ENCODE results near the gene PEX16. TPM values are rescaled to one million over a fixed set of nuclear protein-coding genes. Genes with fewer than 3 reads are reported as not detected.

Gene PEX16
- total and polyA plus RNA-seq, 2 of the 13 experiments (the other 11 are each of a cell fraction or from before 2014, with no cell fraction given), result 12.5 to 21.8 TPM

GRCh38 chr11:45894555-45895247, 23.0 kb downstream of the PEX16 start:
- H3K27me3 ChIP-seq (ENCODE audit: control insufficient read depth in 1 of 2, insufficient read depth in 2 of 2, low read length in 2 of 2), result peaks cover 0 to 15% of the 10 kb centered on the region in 2 experiments; a peak in 2 of 5 replicates
- no peak overlapping the region for H3K27ac ChIP-seq (ENCODE audit: extremely low read length, insufficient read depth, low read length)
- H3K4me3 ChIP-seq (replicated peaks in 1 of 3; ENCODE audit: insufficient read depth in 1 of 3, low read depth in 2 of 3, low read length in 3 of 3), result no peak overlapping the region
- DNase-seq (ENCODE audit: low spot score) (no peak), ATAC-seq (no peak), FAIRE-seq (no peak)
- WGBS (ENCODE audit: low lambda C conversion rate), result 53% methylated on average over 5 of the region's 6 CpGs
- ChIA-PET CTCF (ENCODE audit: low intra/inter-chr PET ratio, low total read pairs) (no interaction called here), POLR2A (no interaction called here)
- TF ChIP-seq MNT (IDR thresholded peaks at IDR 0.05) (peak; percentile 78), RAD51 (IDR thresholded peaks at IDR 0.05; ENCODE audit: borderline replicate concordance) (no peak)
- intact Hi-C loops (cut with micrococcal nuclease; ENCODE audit: unreplicated experiment), result no loop called here
- H3K9ac ChIP-seq (ENCODE audit: insufficient read depth, low read depth, low read length), result no peak overlapping the region
- in situ Hi-C loops (cut with HindIII; ENCODE audit: extremely low pct_ligation_motif_present, low pct_unique_long_range_greater_than_20kb), result no loop called here
- peaks cover 36% of the 10 kb centered on the region for H3K4me1 ChIP-seq (ENCODE audit: insufficient read depth, low read length)
- no peaks in the 10 kb centered on the region for H3K9me3 ChIP-seq (ENCODE audit: low read length)
- no peaks in the 10 kb centered on the region for H3K79me2 ChIP-seq (ENCODE audit: insufficient read depth, low read length)
- H3K36me3 ChIP-seq (replicated peaks in 1 of 2; ENCODE audit: control insufficient read depth in 1 of 2, insufficient read depth in 2 of 2, low read length in 2 of 2), result no peaks in the 10 kb centered on the region
- no peak overlapping the region for H2AFZ ChIP-seq (ENCODE audit: low read length)
- H4K20me1 ChIP-seq (ENCODE audit: insufficient read depth, low read length), result no peaks in the 10 kb centered on the region
- BruUV-seq (replicated peaks), result no TSS peak
- no peak overlapping the region for H3K4me2 ChIP-seq (ENCODE audit: low read depth, low read length)

GRCh38 chr11:45892856-45893255, 24.8 kb downstream of the PEX16 start:
- no peak overlapping the region for H3K4me3 ChIP-seq (replicated peaks in 1 of 3; ENCODE audit: insufficient read depth in 1 of 3, low read depth in 2 of 3, low read length in 3 of 3)
- DNase-seq (ENCODE audit: low spot score), result no peak
- no peak overlapping the region for H2AFZ ChIP-seq (ENCODE audit: low read length)
- H3K27ac ChIP-seq (ENCODE audit: extremely low read length, insufficient read depth, low read length), result no peak overlapping the region
- no peaks in the 10 kb centered on the region for H3K9me3 ChIP-seq (ENCODE audit: low read length)
- WGBS (ENCODE audit: low lambda C conversion rate), result 22% methylated on average over 3 of the region's 5 CpGs
- FAIRE-seq, result no peak
- no peak; the same call in 2 of the 3 replicates for ATAC-seq
- no peaks in the 10 kb centered on the region for H3K79me2 ChIP-seq (ENCODE audit: insufficient read depth, low read length)
- no peaks in the 10 kb centered on the region for H3K36me3 ChIP-seq (replicated peaks in 1 of 2; ENCODE audit: control insufficient read depth in 1 of 2, insufficient read depth in 2 of 2, low read length in 2 of 2)
- H4K20me1 ChIP-seq (ENCODE audit: insufficient read depth, low read length), result no peaks in the 10 kb centered on the region
- intact Hi-C loops (cut with micrococcal nuclease; ENCODE audit: unreplicated experiment) (no loop called here), in situ Hi-C loops (cut with HindIII; ENCODE audit: extremely low pct_ligation_motif_present, low pct_unique_long_range_greater_than_20kb) (no loop called here)
- H3K4me1 ChIP-seq (ENCODE audit: insufficient read depth, low read length), result peaks cover 27% of the 10 kb centered on the region
- POLR2A ChIA-PET, result interaction anchor here (1.0 kb wide), 1 partner anchor 16 kb away, joined by 3 read pairs; no protein-coding TSS in a partner anchor
- H3K9ac ChIP-seq (ENCODE audit: insufficient read depth, low read depth, low read length), result no peak overlapping the region
- BruUV-seq (replicated peaks), result no TSS peak
- CTCF ChIA-PET (ENCODE audit: low intra/inter-chr PET ratio, low total read pairs), result no interaction called here
- peak overlapping the region; percentile 0; the same call in 1 of the 2 replicates for H3K4me2 ChIP-seq (ENCODE audit: low read depth, low read length)
- TF ChIP-seq HES4 (CRISPR knock-in tag; IDR thresholded peaks at IDR 0.05; ENCODE audit: borderline replicate concordance) (no peak), CHD2 (IDR thresholded peaks at IDR 0.05; ENCODE audit: low read depth, low read length) (no peak), ZNF607 (CRISPR knock-in tag; IDR thresholded peaks at IDR 0.05; ENCODE audit: borderline replicate concordance) (no peak), ZNF30 (CRISPR knock-in tag; IDR thresholded peaks at IDR 0.05) (no peak), ZIK1 (CRISPR knock-in tag; IDR thresholded peaks at IDR 0.05; ENCODE audit: borderline replicate concordance, low read depth) (no peak)
- H3K27me3 ChIP-seq (ENCODE audit: control insufficient read depth in 1 of 2, insufficient read depth in 2 of 2, low read length in 2 of 2), result peaks cover 0 to 6% of the 10 kb centered on the region in 2 experiments; a peak in 2 of 5 replicates
